ENCODE measurements around the gene AKAP8L. TPM values are rescaled to one million over a fixed set of nuclear protein-coding genes. Genes with fewer than 3 reads are reported as not detected.

Gene AKAP8L
- total and polyA plus RNA-seq, 9 of the 15 experiments (the other 6 are each of a cell fraction or from before 2014, with no cell fraction given), result 2.4 to 116 (median 70.7) TPM

DNA sequence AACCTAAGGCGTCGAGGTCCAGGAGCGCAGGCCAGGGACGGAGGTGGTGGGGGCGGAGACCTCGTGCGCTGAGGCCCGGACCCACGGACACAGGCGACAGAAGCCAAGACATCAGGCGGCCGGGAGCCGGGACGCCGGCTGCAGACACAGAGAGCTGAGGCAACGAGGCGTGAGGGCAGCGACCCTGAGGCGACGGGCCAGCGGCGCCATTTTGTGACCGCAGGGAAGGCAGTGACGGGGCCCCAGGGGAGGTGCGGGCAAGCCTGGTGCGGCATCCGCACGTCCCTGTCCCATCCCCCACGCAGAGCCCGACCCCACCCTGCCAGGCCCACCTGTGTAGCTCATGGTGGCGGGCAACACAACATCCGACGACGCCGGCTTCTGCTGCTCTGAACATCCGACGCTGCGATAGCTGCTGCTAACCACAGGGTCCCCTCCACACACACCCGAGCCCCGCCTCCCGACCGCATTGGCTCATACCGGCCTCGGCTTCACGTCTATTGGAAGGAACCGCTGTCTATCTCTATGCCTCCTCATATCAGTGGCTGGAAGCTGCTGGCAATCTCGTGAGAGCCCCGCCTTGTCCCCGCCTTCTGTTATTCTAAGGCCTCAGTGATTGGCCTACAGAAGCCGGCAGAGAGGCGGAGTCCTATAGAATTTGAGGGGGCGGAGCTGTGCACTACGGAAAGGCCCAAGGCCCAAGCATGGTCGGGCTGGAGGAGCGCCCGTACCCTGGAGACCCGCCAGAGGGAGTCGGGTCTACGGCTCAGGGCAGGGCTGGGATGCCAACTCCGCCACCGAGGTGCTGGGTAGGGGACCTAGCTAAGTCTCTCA lies at the start of gene AKAP8L (continued):
- TF ChIP-seq ARID1B (IDR thresholded peaks at IDR 0.05) (0 out of 2 replicates have a peak, but pooled peaks have one; percentile 14), YY1 (IDR thresholded peaks at IDR 0.05; ENCODE audit: borderline replicate concordance in 1 of 3, control insufficient read depth in 1 of 3, extremely low read depth in 1 of 3, insufficient read depth in 3 of 3, insufficient read length in 1 of 3, insufficient replicate concordance in 2 of 3, low read depth in 1 of 3, low read length in 2 of 3) (peak; percentile 85 to 98 (median 92)), PRPF4 (IDR thresholded peaks at IDR 0.05; ENCODE audit: insufficient read depth, low read depth, low read length, poor library complexity, severe bottlenecking) (peak; percentile 26), KLF16 (IDR thresholded peaks at IDR 0.05) (peak; percentile 93), LARP7 (IDR thresholded peaks at IDR 0.05) (no peak), ZNF143 (CRISPR knock-in tag; IDR thresholded peaks at IDR 0.05) (no peak), ZFP1 (CRISPR knock-in tag; IDR thresholded peaks at IDR 0.05) (no peak), FOXJ2 (tag; IDR thresholded peaks at IDR 0.05) (no peak), TAF7 (tag; IDR thresholded peaks at IDR 0.05) (peak; percentile 89), PML (IDR thresholded peaks at IDR 0.05; ENCODE audit: low read length) (peak; percentile 71; the same call in 1 of the 2 replicates), CBFB (CRISPR knock-in tag; IDR thresholded peaks at IDR 0.05) (peak; percentile 95), HNRNPL (IDR thresholded peaks at IDR 0.05; ENCODE audit: low read depth, low read length) (0 out of 2 replicates have a peak, but pooled peaks have one; percentile 50), MXI1 (IDR thresholded peaks at IDR 0.05; ENCODE audit: low read depth, low read length) (0 out of 2 replicates have a peak, but pooled peaks have one; percentile 11), DDX20 (tag; IDR thresholded peaks at IDR 0.05; ENCODE audit: low read depth) (no peak)
- TF ChIP-seq, protein P1, sequence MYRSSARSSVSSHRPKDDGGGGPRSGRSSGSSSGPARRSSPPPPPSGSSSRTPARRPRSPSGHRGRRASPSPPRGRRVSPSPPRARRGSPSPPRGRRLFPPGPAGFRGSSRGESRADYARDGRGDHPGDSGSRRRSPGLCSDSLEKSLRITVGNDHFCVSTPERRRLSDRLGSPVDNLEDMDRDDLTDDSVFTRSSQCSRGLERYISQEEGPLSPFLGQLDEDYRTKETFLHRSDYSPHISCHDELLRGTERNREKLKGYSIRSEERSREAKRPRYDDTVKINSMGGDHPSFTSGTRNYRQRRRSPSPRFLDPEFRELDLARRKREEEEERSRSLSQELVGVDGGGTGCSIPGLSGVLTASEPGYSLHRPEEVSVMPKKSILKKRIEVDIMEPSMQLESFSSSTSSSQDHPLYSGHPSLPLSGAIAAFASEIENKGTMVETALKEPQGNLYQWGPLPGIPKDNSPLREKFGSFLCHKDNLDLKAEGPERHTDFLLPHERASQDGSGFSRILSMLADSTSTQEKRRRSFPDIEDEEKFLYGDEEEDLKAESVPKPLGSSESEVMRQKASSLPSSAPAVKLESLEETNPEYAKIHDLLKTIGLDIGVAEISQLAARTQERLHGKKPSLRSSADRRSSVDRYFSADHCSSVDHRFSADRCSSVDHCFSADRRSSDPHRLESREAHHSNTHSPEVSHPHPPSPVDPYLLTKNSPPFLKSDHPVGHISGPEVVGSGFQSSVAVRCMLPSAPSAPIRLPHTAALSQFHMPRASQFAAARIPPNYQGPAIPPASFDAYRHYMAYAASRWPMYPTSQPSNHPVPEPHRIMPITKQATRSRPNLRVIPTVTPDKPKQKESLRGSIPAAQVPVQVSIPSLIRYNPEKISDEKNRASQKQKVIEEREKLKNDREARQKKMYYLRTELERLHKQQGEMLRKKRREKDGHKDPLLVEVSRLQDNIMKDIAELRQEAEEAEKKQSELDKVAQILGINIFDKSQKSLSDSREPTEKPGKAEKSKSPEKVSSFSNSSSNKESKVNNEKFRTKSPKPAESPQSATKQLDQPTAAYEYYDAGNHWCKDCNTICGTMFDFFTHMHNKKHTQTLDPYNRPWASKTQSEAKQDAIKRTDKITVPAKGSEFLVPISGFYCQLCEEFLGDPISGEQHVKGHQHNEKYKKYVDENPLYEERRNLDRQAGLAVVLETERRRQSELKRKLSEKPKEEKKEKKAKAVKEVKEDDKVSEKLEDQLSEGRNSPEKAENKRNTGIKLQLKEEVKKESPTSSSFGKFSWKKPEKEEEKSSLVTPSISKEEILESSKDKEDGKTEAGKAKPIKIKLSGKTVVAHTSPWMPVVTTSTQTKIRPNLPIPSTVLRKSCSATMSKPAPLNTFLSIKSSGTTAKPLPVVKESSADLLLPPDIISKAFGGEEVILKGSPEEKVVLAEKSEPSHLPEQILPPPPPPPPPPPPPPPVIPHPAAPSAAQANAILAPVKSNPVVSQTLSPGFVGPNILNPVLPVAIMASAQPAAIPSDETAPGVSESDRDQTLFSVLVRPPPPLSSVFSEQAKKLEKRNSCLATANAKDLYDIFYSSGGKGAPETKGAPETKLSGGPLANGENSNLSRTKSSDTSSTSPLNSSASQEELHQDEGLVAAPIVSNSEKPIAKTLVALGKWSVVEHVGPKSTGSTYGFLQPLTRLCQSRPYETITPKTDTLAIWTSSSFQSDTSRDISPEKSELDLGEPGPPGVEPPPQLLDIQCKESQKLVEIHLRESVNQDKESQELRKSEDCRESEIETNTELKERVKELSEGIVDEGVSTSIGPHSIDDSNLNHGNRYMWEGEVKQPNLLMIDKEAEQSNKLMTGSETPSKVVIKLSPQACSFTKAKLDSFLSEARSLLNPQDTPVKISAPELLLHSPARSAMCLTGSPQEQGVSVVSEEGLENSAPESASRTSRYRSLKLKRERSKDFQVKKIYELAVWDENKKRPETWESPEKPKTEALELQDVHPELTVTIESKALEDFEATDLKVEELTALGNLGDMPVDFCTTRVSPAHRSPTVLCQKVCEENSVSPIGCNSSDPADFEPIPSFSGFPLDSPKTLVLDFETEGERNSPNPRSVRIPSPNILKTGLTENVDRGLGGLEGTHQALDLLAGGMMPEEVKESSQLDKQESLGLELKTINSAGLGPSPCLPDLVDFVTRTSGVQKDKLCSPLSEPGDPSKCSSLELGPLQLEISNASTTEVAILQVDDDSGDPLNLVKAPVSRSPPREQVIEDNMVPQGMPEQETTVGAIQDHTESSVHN (IDR thresholded peaks at IDR 0.05; ENCODE audit: borderline replicate concordance in 1 of 2, low read depth in 1 of 2), result no peak
- TF ChIP-seq, protein P2, sequence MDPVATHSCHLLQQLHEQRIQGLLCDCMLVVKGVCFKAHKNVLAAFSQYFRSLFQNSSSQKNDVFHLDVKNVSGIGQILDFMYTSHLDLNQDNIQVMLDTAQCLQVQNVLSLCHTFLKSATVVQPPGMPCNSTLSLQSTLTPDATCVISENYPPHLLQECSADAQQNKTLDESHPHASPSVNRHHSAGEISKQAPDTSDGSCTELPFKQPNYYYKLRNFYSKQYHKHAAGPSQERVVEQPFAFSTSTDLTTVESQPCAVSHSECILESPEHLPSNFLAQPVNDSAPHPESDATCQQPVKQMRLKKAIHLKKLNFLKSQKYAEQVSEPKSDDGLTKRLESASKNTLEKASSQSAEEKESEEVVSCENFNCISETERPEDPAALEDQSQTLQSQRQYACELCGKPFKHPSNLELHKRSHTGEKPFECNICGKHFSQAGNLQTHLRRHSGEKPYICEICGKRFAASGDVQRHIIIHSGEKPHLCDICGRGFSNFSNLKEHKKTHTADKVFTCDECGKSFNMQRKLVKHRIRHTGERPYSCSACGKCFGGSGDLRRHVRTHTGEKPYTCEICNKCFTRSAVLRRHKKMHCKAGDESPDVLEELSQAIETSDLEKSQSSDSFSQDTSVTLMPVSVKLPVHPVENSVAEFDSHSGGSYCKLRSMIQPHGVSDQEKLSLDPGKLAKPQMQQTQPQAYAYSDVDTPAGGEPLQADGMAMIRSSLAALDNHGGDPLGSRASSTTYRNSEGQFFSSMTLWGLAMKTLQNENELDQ (CRISPR knock-in tag; IDR thresholded peaks at IDR 0.05; ENCODE audit: borderline replicate concordance), result peak; percentile 50; the same call in 1 of the 2 replicates
